Lung (tissue), 12 donors: Measurements from ENCODE around the gene DRGX. TPM values are rescaled to one million over a fixed set of nuclear protein-coding genes. Genes with fewer than 3 reads are reported as not detected.

Experiments used
- ATAC-seq: fragments of 200-7000 bp; cut with Tn5 transposase; one replicate; pipeline ENCODE4 v1.9.1; 2020; ENCODE audit warnings: moderate number of reproducible peaks; ENCODE audit not compliant: insufficient read depth, low FRiP score
- DNase-seq, 3 donors: peaks; one replicate each; pipeline ENCODE4 v3.0.0-alpha.2; 2013 to 2017
- H3K27ac ChIP-seq, 2 donors: one replicate each; pipeline ENCODE4 v1.5.1; 2013; ENCODE audit warnings: mild to moderate bottlenecking in 2 of 2, moderate library complexity in 2 of 2, control low read depth in 1 of 2, inconsistent platforms in 1 of 2, low read depth in 1 of 2, low read length in 1 of 2
- H3K27me3 ChIP-seq, 3 donors: one replicate each; pipeline ENCODE4 v1.5.1; 2013; ENCODE audit warnings: low read length in 2 of 3; ENCODE audit not compliant: control insufficient read depth in 3 of 3, insufficient read depth in 3 of 3
- H3K36me3 ChIP-seq, 4 donors: one replicate each; pipeline ENCODE4 v1.5.1; 2013; ENCODE audit warnings: low read length in 4 of 4, mild to moderate bottlenecking in 1 of 4, moderate library complexity in 1 of 4; ENCODE audit not compliant: control insufficient read depth in 4 of 4, insufficient read depth in 4 of 4
- H3K4me1 ChIP-seq, 5 donors: one replicate each; pipeline ENCODE4 v1.5.1; 2013; ENCODE audit warnings: low read length in 5 of 5, mild to moderate bottlenecking in 2 of 5, moderate library complexity in 1 of 5; ENCODE audit not compliant: control insufficient read depth in 5 of 5, insufficient read depth in 5 of 5
- H3K4me3 ChIP-seq: one replicate; pipeline ENCODE4 v1.5.1; 2013; ENCODE audit warnings: mild to moderate bottlenecking, control low read depth, moderate library complexity
- H3K9ac ChIP-seq, 2 donors: one replicate each; pipeline ENCODE4 v1.5.1; 2013; ENCODE audit warnings: low read length in 2 of 2, control low read depth in 1 of 2; ENCODE audit not compliant: insufficient read depth in 1 of 2
- H3K9me3 ChIP-seq, 4 donors: one replicate each; pipeline ENCODE4 v1.5.1; 2013; ENCODE audit warnings: low read length in 3 of 4, mild to moderate bottlenecking in 1 of 4, moderate library complexity in 1 of 4; ENCODE audit not compliant: control insufficient read depth in 4 of 4, insufficient read depth in 3 of 4
- whole genome bisulfite sequencing, 2 donors: extraction: QIAGEN DNeasy Blood & Tissue Kit; methylation state at CpG; one replicate each; pipeline ENCODE4 v1.1.7; 2013; 5-methylcytosine and 5-hydroxymethylcytosine counted together
- polyA plus RNA-seq, 2 donors: library from polyadenylated mRNA; stranded (reverse); fragments of 200-250 nt; gene quantifications; one replicate each; pipeline ENCODE4 v1.2.1, GENCODE V29; 2013
- total RNA-seq, 2 donors: library from RNA; depleted of rRNA in 1 of 2; stranded (reverse); fragments of >200 nt in 1 of 2; gene quantifications; one replicate each; pipeline ENCODE4 v1.2.1, GENCODE V29; 2014 to 2021
- TF ChIP-seq, protein P1 (sequence below): IDR thresholded peaks from 2 replicates; pipeline ENCODE4 v1.5.1; 2012; ENCODE audit warnings: mild to moderate bottlenecking; ENCODE audit errors: control extremely low read depth, extremely low read depth
- donor health status: control.
- donor health status: control.
- donor health status: Bipolar disorder and iron deficiency.
- donor health status: healthy.
- donor health status: DM: yes; HTN: yes; CAD: no.

DRGX gene
- total and polyA plus RNA-seq, 4 donors, result 0.10 TPM; not detected in 3

DNA sequence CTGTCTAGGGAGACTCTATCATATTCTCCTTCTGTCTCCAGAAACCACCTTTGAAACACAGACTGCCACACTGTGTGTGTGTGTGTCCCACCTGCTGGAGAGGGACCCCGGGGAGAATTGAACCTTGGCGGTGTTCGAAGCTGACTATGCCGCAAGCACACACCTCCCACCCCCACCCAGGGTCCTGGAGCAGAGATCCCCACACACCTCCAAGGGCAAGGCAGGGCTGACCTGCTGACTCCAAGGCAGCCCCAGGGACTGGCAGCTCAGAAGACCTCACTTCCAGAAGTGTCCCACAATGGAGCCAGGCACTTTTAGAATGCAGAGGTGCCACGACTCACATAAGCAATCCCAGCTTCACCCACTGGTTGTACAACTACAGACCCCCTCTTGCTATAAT, 13.1 kb downstream of the DRGX start:
- DNase-seq, result no peak
- no peak for ATAC-seq
- TF ChIP-seq, protein P1, sequence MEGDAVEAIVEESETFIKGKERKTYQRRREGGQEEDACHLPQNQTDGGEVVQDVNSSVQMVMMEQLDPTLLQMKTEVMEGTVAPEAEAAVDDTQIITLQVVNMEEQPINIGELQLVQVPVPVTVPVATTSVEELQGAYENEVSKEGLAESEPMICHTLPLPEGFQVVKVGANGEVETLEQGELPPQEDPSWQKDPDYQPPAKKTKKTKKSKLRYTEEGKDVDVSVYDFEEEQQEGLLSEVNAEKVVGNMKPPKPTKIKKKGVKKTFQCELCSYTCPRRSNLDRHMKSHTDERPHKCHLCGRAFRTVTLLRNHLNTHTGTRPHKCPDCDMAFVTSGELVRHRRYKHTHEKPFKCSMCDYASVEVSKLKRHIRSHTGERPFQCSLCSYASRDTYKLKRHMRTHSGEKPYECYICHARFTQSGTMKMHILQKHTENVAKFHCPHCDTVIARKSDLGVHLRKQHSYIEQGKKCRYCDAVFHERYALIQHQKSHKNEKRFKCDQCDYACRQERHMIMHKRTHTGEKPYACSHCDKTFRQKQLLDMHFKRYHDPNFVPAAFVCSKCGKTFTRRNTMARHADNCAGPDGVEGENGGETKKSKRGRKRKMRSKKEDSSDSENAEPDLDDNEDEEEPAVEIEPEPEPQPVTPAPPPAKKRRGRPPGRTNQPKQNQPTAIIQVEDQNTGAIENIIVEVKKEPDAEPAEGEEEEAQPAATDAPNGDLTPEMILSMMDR, result no peak
- no peak overlapping the region for H3K4me3 ChIP-seq
- 84 to 93% methylated on average over 5 of the region's 5 CpGs for WGBS, 2 donors
- H3K27ac ChIP-seq, result no peak overlapping the region
- no peaks in the 10 kb centered on the region for H3K36me3 ChIP-seq
- no peaks in the 10 kb centered on the region for H3K9me3 ChIP-seq
- no peaks in the 10 kb centered on the region for H3K4me1 ChIP-seq
- H3K27me3 ChIP-seq, result peaks cover 0 to 8% (median 0%) of the 10 kb centered on the region in 3 donors
- no peak overlapping the region for H3K9ac ChIP-seq

DNA sequence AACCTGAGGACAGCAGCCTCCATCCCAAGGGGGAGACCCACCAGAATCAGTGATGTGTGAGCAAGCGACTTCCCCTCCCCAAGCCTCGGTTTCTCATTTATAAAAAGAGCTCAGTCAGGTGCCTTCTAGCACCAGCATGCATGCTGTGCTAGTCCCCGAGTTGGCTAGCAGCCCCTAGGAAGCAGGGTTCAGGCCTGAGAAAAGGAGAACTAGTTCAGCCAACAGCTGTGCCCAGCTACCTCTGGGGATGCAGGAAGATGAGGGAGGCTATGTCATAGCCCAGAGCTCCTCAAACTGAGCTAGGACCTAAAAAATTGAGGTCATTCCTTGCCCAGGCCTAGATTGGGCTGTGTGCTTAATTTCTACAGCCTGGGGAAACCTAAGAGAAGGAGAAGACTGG, 13.7 kb downstream of the DRGX start:
- Histone ChIP-seq H3K27me3 (peaks cover 0 to 8% (median 0%) of the 10 kb centered on the region in 3 donors), H3K27ac (no peak overlapping the region), H3K36me3 (no peaks in the 10 kb centered on the region), H3K4me1 (no peaks in the 10 kb centered on the region), H3K9me3 (no peaks in the 10 kb centered on the region), H3K4me3 (no peak overlapping the region), H3K9ac (no peak overlapping the region)
- 61 to 73% methylated on average over 3 of the region's 3 CpGs for WGBS, 2 donors
- ATAC-seq (no peak), DNase-seq (no peak)
- TF ChIP-seq, protein P1, result no peak

DNA sequence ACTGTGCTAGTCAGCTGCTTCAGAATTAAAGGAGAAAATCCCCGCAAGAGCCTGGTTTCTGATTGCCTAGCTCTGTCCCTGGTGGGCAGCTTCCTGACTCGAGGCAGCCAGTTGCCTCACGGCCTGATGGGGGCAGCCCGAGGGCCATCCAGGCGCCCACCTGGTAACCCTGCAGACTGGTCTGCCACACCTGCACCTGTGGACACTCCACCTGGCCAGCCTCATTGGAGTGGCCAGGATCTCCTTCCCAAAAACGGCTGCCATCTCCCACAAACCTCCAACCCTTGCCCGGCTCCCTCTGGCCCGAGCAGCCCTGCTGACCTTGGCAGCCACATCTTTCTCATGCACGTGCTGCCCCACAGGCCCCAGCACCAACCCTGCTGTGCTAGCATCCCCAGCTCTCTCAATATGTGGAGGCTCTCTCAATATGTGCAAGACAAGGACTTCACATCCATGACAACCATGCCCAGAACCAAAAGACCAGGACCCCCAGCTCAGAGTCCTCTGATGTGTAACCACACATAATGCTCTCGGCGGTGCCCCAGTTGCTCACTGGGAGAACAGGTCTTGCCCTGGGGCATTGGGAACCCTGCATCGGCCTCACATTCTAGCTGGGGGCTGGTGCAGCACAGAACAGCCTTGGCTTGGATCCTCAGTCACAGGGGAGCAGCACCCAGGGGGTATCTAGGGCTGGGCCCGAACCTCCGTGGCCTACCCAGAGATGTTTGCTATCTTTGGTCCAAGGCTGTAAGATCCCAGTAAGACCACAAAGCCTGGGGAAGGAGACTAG, 14.6 kb downstream of the DRGX start:
- Histone ChIP-seq H3K9me3 (no peaks in the 10 kb centered on the region), H3K36me3 (no peaks in the 10 kb centered on the region), H3K4me1 (no peaks in the 10 kb centered on the region), H3K27me3 (peaks cover 0 to 10% (median 4%) of the 10 kb centered on the region in 3 donors), H3K27ac (no peak overlapping the region), H3K4me3 (no peak overlapping the region), H3K9ac (no peak overlapping the region)
- DNase-seq (no peak), ATAC-seq (no peak)
- TF ChIP-seq, protein P1, result no peak
- 82 to 92% methylated on average over 14 of the region's 14 CpGs for WGBS, 2 donors
